ENCODE results near the gene SIL1. TPM values are rescaled to one million over a fixed set of nuclear protein-coding genes. Genes with fewer than 3 reads are reported as not detected.
A peak's percentile ranks its signal among the peaks of the same experiment; 100 is the strongest.

The SIL1 gene
- total RNA-seq, 2 donors from 2014 or later, result 17.2 to 20.2 TPM

DNA sequence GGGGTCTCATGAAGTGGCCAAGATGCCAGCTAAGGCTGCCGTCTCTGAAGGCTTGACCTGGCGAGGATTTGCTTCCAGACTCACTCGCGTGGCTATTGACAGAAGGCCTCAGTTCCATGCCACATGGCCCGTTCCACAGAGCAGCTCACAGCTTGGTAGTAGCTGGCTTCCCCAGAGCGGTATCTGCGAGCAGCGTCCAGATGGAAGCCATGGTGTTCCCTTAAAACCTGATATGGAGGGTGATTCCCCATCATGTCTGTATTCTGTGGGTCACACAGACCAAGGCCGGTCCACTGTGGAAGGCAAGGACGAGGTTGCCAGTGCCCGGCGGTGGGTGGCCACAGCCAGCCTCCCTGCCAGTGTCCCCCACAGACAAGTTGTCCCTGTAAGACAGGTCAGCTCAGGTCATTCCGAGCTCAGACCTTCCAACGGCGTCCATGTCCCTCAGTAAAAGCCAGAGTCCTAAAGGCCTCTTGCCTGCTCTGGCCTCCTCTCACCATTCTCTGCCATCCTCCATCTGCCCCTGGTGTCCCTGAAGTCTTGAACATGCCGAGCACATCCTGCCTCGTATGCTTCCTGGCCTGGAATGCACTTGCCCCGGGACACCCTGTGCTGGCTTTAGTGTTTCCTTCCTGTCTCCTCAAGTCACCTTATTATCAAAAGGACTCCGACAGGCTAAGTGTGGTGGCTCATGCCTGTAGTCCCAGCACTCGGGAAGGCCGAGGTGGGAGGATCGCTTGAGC is 261.8 kb downstream of the SIL1 start:
- TF ChIP-seq, protein P1, sequence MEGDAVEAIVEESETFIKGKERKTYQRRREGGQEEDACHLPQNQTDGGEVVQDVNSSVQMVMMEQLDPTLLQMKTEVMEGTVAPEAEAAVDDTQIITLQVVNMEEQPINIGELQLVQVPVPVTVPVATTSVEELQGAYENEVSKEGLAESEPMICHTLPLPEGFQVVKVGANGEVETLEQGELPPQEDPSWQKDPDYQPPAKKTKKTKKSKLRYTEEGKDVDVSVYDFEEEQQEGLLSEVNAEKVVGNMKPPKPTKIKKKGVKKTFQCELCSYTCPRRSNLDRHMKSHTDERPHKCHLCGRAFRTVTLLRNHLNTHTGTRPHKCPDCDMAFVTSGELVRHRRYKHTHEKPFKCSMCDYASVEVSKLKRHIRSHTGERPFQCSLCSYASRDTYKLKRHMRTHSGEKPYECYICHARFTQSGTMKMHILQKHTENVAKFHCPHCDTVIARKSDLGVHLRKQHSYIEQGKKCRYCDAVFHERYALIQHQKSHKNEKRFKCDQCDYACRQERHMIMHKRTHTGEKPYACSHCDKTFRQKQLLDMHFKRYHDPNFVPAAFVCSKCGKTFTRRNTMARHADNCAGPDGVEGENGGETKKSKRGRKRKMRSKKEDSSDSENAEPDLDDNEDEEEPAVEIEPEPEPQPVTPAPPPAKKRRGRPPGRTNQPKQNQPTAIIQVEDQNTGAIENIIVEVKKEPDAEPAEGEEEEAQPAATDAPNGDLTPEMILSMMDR (conservative IDR thresholded peaks at IDR 0.05), result no peak
- no peaks in the 10 kb centered on the region for H3K27me3 Mint-ChIP-seq (ENCODE audit: insufficient read depth)
- no peak overlapping the region for H3K4me3 Mint-ChIP-seq
- Histone ChIP-seq H3K36me3 (ENCODE audit: control insufficient read depth, insufficient read depth, low read length) (peaks cover 47% of the 10 kb centered on the region), H3K4me3 (ENCODE audit: low read length) (no peak overlapping the region), H3K27me3 (ENCODE audit: control insufficient read depth, insufficient read depth, low read length, poor library complexity, severe bottlenecking) (no peaks in the 10 kb centered on the region), H3K9me3 (ENCODE audit: control insufficient read depth, low read length) (no peaks in the 10 kb centered on the region), H3K27ac (ENCODE audit: low read depth, low read length) (no peak overlapping the region), H3K4me1 (ENCODE audit: control insufficient read depth, insufficient read depth, low read length) (no peaks in the 10 kb centered on the region), H3K9ac (ENCODE audit: extremely low read depth, low read length, poor library complexity, severe bottlenecking) (no peak overlapping the region)
- DNase-seq, result peak; percentile 63
- WGBS, 2 experiments (ENCODE audit: insufficient coverage in 1 of 2, insufficient read length in 1 of 2), result 94 to 97% methylated on average over 17 to 22 of the region's 22 CpGs
- peaks cover 6% of the 10 kb centered on the region for H3K4me1 Mint-ChIP-seq
- no peaks in the 10 kb centered on the region for H3K9me3 Mint-ChIP-seq
- peaks cover 41% of the 10 kb centered on the region for H3K36me3 Mint-ChIP-seq (ENCODE audit: low read depth)
- H3K27ac Mint-ChIP-seq, result peak overlapping the region; percentile 5

DNA sequence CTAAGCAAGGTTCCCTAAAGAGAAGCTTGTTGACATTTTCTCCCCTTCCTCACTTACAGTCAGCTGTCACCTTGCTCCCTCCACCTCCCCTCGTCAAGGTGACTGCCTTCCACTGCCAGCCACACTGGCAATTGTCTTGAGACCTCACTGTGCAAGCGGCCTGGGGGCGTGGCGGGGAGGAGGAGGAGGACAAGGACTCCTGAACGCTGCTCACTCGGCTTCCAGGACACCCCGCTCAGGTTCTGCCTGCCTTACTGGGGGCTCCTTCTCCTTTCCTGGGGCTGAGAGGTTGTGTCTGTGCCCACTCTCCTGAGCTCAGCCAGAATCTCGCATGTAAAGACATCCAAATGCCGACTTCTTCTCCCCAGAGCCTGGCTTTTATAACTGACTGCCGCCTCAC is 262.7 kb downstream of the SIL1 start:
- H3K9ac ChIP-seq (ENCODE audit: extremely low read depth, low read length, poor library complexity, severe bottlenecking), result no peak overlapping the region
- peaks cover 50% of the 10 kb centered on the region for H3K36me3 Mint-ChIP-seq (ENCODE audit: low read depth)
- H3K4me1 Mint-ChIP-seq, result peaks cover 6% of the 10 kb centered on the region
- H3K4me3 Mint-ChIP-seq, result no peak overlapping the region
- no peaks in the 10 kb centered on the region for H3K27me3 Mint-ChIP-seq (ENCODE audit: insufficient read depth)
- H3K9me3 Mint-ChIP-seq, result no peaks in the 10 kb centered on the region
- peaks cover 57% of the 10 kb centered on the region for H3K36me3 ChIP-seq (ENCODE audit: control insufficient read depth, insufficient read depth, low read length)
- H3K4me1 ChIP-seq (ENCODE audit: control insufficient read depth, insufficient read depth, low read length), result no peaks in the 10 kb centered on the region
- DNase-seq, result peak; percentile 49
- WGBS, 2 experiments (ENCODE audit: insufficient coverage in 1 of 2, insufficient read length in 1 of 2), result 89 to 98% methylated on average over 6 to 10 of the region's 10 CpGs
- no peak overlapping the region for H3K27ac ChIP-seq (ENCODE audit: low read depth, low read length)
- H3K9me3 ChIP-seq (ENCODE audit: control insufficient read depth, low read length), result no peaks in the 10 kb centered on the region
- no peak overlapping the region for H3K27ac Mint-ChIP-seq
- no peaks in the 10 kb centered on the region for H3K27me3 ChIP-seq (ENCODE audit: control insufficient read depth, insufficient read depth, low read length, poor library complexity, severe bottlenecking)
- TF ChIP-seq, protein P1 (conservative IDR thresholded peaks at IDR 0.05), result no peak
- H3K4me3 ChIP-seq (ENCODE audit: low read length), result no peak overlapping the region

DNA sequence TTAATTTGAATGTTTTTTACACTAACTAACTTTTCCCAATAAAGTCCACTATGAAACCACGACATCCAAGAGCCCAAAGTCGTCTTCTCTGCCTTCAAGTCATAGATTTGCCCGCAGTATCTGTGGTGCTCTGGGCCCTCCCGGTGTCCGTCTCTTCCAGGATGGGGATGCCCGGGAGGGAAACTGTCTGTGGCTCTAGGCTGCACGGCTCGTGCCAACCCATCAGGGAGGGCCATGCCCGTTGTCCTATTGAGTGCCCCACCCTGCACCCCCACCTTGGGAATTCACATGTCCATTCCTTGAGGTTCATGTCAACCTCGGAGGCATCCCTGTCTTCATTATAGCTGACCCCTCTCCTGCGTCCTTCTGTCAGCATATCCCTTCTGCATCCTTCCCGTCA is 263.2 kb downstream of the SIL1 start:
- no peaks in the 10 kb centered on the region for H3K4me1 ChIP-seq (ENCODE audit: control insufficient read depth, insufficient read depth, low read length)
- no peak overlapping the region for H3K4me3 ChIP-seq (ENCODE audit: low read length)
- Mint-ChIP-seq H3K9me3 (no peaks in the 10 kb centered on the region), H3K4me3 (no peak overlapping the region), H3K27me3 (ENCODE audit: insufficient read depth) (no peaks in the 10 kb centered on the region), H3K36me3 (ENCODE audit: low read depth) (peaks cover 55% of the 10 kb centered on the region), H3K4me1 (peaks cover 6% of the 10 kb centered on the region), H3K27ac (no peak overlapping the region)
- no peaks in the 10 kb centered on the region for H3K9me3 ChIP-seq (ENCODE audit: control insufficient read depth, low read length)
- WGBS, 2 experiments (ENCODE audit: insufficient coverage in 1 of 2, insufficient read length in 1 of 2), result 93 to 96% methylated on average over 10 to 12 of the region's 12 CpGs
- no peak overlapping the region for H3K9ac ChIP-seq (ENCODE audit: extremely low read depth, low read length, poor library complexity, severe bottlenecking)
- H3K36me3 ChIP-seq (ENCODE audit: control insufficient read depth, insufficient read depth, low read length), result peaks cover 62% of the 10 kb centered on the region
- no peaks in the 10 kb centered on the region for H3K27me3 ChIP-seq (ENCODE audit: control insufficient read depth, insufficient read depth, low read length, poor library complexity, severe bottlenecking)
- DNase-seq, result no peak
- H3K27ac ChIP-seq (ENCODE audit: low read depth, low read length), result no peak overlapping the region
- TF ChIP-seq, protein P1 (conservative IDR thresholded peaks at IDR 0.05), result no peak

Measured in endodermal cell (in vitro differentiated cells).